Esophagus squamous epithelium (tissue), 4 donors: ENCODE results near the gene SNX27.

Experiments
- POLR2A ChIP-seq, 4 donors: fragments of 450-650 bp; IDR thresholded peaks; one replicate each; pipeline ENCODE4 v1.6.1; 2017; ENCODE audit warnings: antibody characterized with exemption in 4 of 4, mild to moderate bottlenecking in 4 of 4, moderate library complexity in 3 of 4
- TF ChIP-seq, protein P1 (sequence below), 6 experiments: fragments of 450-650 bp in 4 of 6; fragments of 200-600 bp in 2 of 6; sonication (generic) in 2 of 6; IDR thresholded peaks; one replicate each; pipeline ENCODE4 v1.5.1; 2016 to 2019; ENCODE audit warnings: antibody characterized with exemption in 6 of 6, mild to moderate bottlenecking in 4 of 6, moderate library complexity in 4 of 6

- TF ChIP-seq, protein P1, sequence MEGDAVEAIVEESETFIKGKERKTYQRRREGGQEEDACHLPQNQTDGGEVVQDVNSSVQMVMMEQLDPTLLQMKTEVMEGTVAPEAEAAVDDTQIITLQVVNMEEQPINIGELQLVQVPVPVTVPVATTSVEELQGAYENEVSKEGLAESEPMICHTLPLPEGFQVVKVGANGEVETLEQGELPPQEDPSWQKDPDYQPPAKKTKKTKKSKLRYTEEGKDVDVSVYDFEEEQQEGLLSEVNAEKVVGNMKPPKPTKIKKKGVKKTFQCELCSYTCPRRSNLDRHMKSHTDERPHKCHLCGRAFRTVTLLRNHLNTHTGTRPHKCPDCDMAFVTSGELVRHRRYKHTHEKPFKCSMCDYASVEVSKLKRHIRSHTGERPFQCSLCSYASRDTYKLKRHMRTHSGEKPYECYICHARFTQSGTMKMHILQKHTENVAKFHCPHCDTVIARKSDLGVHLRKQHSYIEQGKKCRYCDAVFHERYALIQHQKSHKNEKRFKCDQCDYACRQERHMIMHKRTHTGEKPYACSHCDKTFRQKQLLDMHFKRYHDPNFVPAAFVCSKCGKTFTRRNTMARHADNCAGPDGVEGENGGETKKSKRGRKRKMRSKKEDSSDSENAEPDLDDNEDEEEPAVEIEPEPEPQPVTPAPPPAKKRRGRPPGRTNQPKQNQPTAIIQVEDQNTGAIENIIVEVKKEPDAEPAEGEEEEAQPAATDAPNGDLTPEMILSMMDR (IDR thresholded peaks at IDR 0.05) = no peak
- TF ChIP-seq POLR2A (IDR thresholded peaks at IDR 0.05) = no peak
Measured at GRCh38 chr1:151680826-151681225, 69.0 kb downstream of the SNX27 start.
